B cell (primary cell): ENCODE measurements around the gene TBC1D1. TPM values are rescaled to one million over a fixed set of nuclear protein-coding genes. Genes with fewer than 3 reads are reported as not detected.

Experiments
- ATAC-seq: fragments of 200-7000 bp; cut with Tn5 transposase; one replicate; pipeline ENCODE4 v1.10.0; 2021; ENCODE audit warnings: low read depth, mild to moderate bottlenecking, moderate number of reproducible peaks, moderate library complexity
- CTCF ChIA-PET: fragments of 350-600 bp; sonication (Branson Sonifier 250); formaldehyde crosslinking; loops from one replicate; lab custom pipeline; 2021; ENCODE audit warnings: antibody characterized with exemption, inconsistent platforms; lab: Charles Lee
- POLR2A ChIA-PET: fragments of 350-600 bp; sonication (Branson Sonifier 250); formaldehyde crosslinking; loops from one replicate; lab custom pipeline; 2021; ENCODE audit warnings: antibody characterized with exemption; lab: Charles Lee
- DNase-seq: peaks from one replicate; pipeline ENCODE4 v3.0.0; 2013
- H2AFZ ChIP-seq: 2 replicates; pipeline ENCODE4 v1.6.1; 2012; ENCODE audit warnings: mild to moderate bottlenecking, low read depth, low read length; ENCODE audit not compliant: insufficient read depth, poor library complexity, severe bottlenecking
- H3K27ac ChIP-seq, 2 donors: 1 replicate in 1 of 2; 2 replicates in 1 of 2; pipeline ENCODE4 v1.5.1; 2012 to 2013; ENCODE audit warnings: low read length in 2 of 2, mild to moderate bottlenecking in 2 of 2, moderate library complexity in 1 of 2
- H3K27me3 ChIP-seq, 4 experiments: fragments of 200-600 bp in 1 of 4; sonication (generic) in 1 of 4; replicated peaks in 1 of 4; 1 replicate in 2 of 4; 2 replicates in 2 of 4; pipeline versions ENCODE4 v1.6.1 to v1.7.0; 2013 to 2016; ENCODE audit warnings: low read length in 3 of 4, mild to moderate bottlenecking in 2 of 4, mixed read lengths in 1 of 4, moderate library complexity in 1 of 4; ENCODE audit not compliant: insufficient read depth in 4 of 4, control insufficient read depth in 3 of 4; ENCODE audit errors: control extremely low read depth in 1 of 4
- H3K36me3 ChIP-seq, 2 experiments: replicated peaks in 1 of 2; 1 replicate in 1 of 2; 2 replicates in 1 of 2; pipeline versions ENCODE4 v1.6.1 to v1.7.1; 2013; ENCODE audit warnings: low read length in 1 of 2; ENCODE audit not compliant: insufficient read depth in 2 of 2, control insufficient read depth in 1 of 2; ENCODE audit errors: control extremely low read depth in 1 of 2, extremely low read depth in 1 of 2
- H3K4me1 ChIP-seq, 2 donors: fragments of 200-600 bp in 1 of 2; sonication (generic) in 1 of 2; 1 replicate in 1 of 2; 2 replicates in 1 of 2; pipeline versions ENCODE4 v1.5.1 to v1.6.1; 2013 to 2017; ENCODE audit warnings: low read length in 2 of 2; ENCODE audit not compliant: control insufficient read depth in 2 of 2, insufficient read depth in 2 of 2
- H3K4me2 ChIP-seq: replicated peaks from 2 replicates; pipeline ENCODE3; 2012; ENCODE audit warnings: mild to moderate bottlenecking, low read depth, low read length; ENCODE audit not compliant: poor library complexity, severe bottlenecking
- H3K4me3 ChIP-seq, 5 experiments: fragments of 200-600 bp in 1 of 5; sonication (generic) in 1 of 5; 1 replicate in 3 of 5; 2 replicates in 2 of 5; pipeline versions ENCODE4 v1.5.1 to v1.7.0; 2011 to 2016; ENCODE audit warnings: low read length in 4 of 5, mild to moderate bottlenecking in 4 of 5, low read depth in 2 of 5, control low read depth in 1 of 5, moderate library complexity in 1 of 5; ENCODE audit not compliant: insufficient read depth in 1 of 5; ENCODE audit errors: control extremely low read depth in 1 of 5, extremely low read depth in 1 of 5
- H3K79me2 ChIP-seq: fragments of 200-600 bp; sonication (generic); one replicate; pipeline ENCODE4 v1.6.0; 2016; ENCODE audit warnings: low read length; ENCODE audit not compliant: control insufficient read depth, insufficient read depth
- H3K9ac ChIP-seq: fragments of 200-600 bp; sonication (generic); 2 replicates; pipeline ENCODE4 v1.6.1; 2017; ENCODE audit warnings: mild to moderate bottlenecking, low read length, moderate library complexity
- H3K9me3 ChIP-seq, 3 donors: one replicate each; pipeline versions ENCODE4 v1.6.1 to v1.7.1; 2013; ENCODE audit warnings: low read length in 2 of 3; ENCODE audit not compliant: control insufficient read depth in 2 of 3, insufficient read depth in 1 of 3; ENCODE audit errors: control extremely low read depth in 1 of 3
- H4K20me1 ChIP-seq: 2 replicates; pipeline ENCODE4 v1.6.0; 2012; ENCODE audit warnings: mild to moderate bottlenecking, low read length; ENCODE audit not compliant: insufficient read depth, control insufficient read depth, poor library complexity, severe bottlenecking
- H3K27ac Mint-ChIP-seq: one replicate; pipeline ENCODE4 v1.8.0; 2021; ENCODE audit warnings: mixed read lengths
- H3K27me3 Mint-ChIP-seq: one replicate; pipeline ENCODE4 v1.8.0; 2021; ENCODE audit warnings: mixed read lengths
- H3K4me1 Mint-ChIP-seq: one replicate; pipeline ENCODE4 v1.8.0; 2021; ENCODE audit warnings: mixed read lengths
- H3K4me3 Mint-ChIP-seq: one replicate; pipeline ENCODE4 v1.8.0; 2021; ENCODE audit warnings: mixed read lengths
- H3K9me3 Mint-ChIP-seq: one replicate; pipeline ENCODE4 v1.8.0; 2022; ENCODE audit warnings: mixed read lengths; ENCODE audit not compliant: insufficient read depth
- EZH2 ChIP-seq: IDR thresholded peaks from 2 replicates; pipeline ENCODE4 v1.6.1; 2012; ENCODE audit warnings: borderline replicate concordance, low read depth, mild to moderate bottlenecking, moderate library complexity, low read length; ENCODE audit not compliant: insufficient read depth, poor library complexity, severe bottlenecking
- WGBS: methylation state at CpG from one replicate; pipeline ENCODE4 v1.1.5; 2013; ENCODE audit warnings: missing lambda C conversion rate; ENCODE audit not compliant: insufficient coverage; 5-methylcytosine and 5-hydroxymethylcytosine counted together
- intact Hi-C: fragments of 100-400 bp; cut with micrococcal nuclease; formaldehyde crosslinking; loops from one replicate; pipeline ENCODE4 v1.10.0; 2022
- polyA plus RNA-seq: library from polyadenylated mRNA; depleted of rRNA; stranded (reverse); fragments of >200 nt; gene quantifications from 2 replicates; pipeline ENCODE4 v1.2.3, GENCODE V29; 2012
- total RNA-seq, 2 donors: library from RNA; stranded (reverse); fragments of 120-200 nt in 1 of 2; gene quantifications; 1 replicate in 1 of 2; 2 replicates in 1 of 2; pipeline versions ENCODE4 v1.2.3 to v1.2.4, GENCODE V29; 2013 to 2022
- TF ChIP-seq, protein P1 (sequence below): fragments of 200-600 bp; IDR thresholded peaks from one replicate; pipeline ENCODE4 v1.8.0; 2022; ENCODE audit warnings: antibody characterized with exemption, mild to moderate bottlenecking

Gene TBC1D1
- total and polyA plus RNA-seq, 2 donors (not counting 1 experiment from before 2014, with no cell fraction given): 88.2 to 98.7 TPM

DNA sequence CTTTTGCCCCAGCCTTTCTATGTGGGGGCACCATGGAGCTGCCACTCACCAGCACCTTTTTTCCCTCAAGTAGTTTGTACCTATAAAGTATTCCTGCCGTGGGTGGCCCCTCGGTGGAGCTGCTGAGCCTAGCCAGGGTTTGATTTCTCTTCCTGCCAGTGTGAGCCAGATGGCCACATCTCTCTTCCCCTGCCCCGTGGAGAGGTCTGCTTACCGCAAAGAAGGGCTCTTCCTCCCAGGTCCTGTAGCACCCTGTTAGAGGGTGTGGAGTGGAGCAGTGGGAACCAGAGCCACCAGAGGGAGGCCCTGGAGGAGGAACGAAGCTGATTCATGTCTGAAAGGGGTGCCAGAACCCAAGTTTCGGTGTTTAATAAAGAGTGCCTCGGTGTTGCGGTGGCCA lies 164.7 kb downstream of the TBC1D1 start:
- Mint-ChIP-seq H3K9me3 (no peaks in the 10 kb centered on the region), H3K4me3 (no peak overlapping the region), H3K27ac (no peak overlapping the region), H3K27me3 (no peaks in the 10 kb centered on the region), H3K4me1 (peaks cover 3% of the 10 kb centered on the region)
- intact Hi-C loops: no loop called here
- Histone ChIP-seq H4K20me1 (no peaks in the 10 kb centered on the region), H2AFZ (no peak overlapping the region), H3K9ac (no peak overlapping the region), H3K79me2 (peaks cover 2% of the 10 kb centered on the region), H3K27ac (no peak overlapping the region), H3K4me2 (no peak overlapping the region), H3K4me1 (peaks cover 0 to 3% of the 10 kb centered on the region in 2 donors), H3K36me3 (peaks cover 6 to 78% of the 10 kb centered on the region in 2 experiments), H3K4me3 (no peak overlapping the region), H3K27me3 (no peaks in the 10 kb centered on the region), H3K9me3 (no peaks in the 10 kb centered on the region)
- CTCF ChIA-PET: interaction anchor here (1.3 kb wide), 1 partner anchor 620 kb away, joined by 3 read pairs; no protein-coding TSS in a partner anchor
- no peak for TF ChIP-seq EZH2
- TF ChIP-seq, protein P1, sequence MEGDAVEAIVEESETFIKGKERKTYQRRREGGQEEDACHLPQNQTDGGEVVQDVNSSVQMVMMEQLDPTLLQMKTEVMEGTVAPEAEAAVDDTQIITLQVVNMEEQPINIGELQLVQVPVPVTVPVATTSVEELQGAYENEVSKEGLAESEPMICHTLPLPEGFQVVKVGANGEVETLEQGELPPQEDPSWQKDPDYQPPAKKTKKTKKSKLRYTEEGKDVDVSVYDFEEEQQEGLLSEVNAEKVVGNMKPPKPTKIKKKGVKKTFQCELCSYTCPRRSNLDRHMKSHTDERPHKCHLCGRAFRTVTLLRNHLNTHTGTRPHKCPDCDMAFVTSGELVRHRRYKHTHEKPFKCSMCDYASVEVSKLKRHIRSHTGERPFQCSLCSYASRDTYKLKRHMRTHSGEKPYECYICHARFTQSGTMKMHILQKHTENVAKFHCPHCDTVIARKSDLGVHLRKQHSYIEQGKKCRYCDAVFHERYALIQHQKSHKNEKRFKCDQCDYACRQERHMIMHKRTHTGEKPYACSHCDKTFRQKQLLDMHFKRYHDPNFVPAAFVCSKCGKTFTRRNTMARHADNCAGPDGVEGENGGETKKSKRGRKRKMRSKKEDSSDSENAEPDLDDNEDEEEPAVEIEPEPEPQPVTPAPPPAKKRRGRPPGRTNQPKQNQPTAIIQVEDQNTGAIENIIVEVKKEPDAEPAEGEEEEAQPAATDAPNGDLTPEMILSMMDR: no peak
- no peak for ATAC-seq
- DNase-seq: no peak
- WGBS: 72% methylated on average over 6 of the region's 8 CpGs
- POLR2A ChIA-PET: no interaction called here

DNA sequence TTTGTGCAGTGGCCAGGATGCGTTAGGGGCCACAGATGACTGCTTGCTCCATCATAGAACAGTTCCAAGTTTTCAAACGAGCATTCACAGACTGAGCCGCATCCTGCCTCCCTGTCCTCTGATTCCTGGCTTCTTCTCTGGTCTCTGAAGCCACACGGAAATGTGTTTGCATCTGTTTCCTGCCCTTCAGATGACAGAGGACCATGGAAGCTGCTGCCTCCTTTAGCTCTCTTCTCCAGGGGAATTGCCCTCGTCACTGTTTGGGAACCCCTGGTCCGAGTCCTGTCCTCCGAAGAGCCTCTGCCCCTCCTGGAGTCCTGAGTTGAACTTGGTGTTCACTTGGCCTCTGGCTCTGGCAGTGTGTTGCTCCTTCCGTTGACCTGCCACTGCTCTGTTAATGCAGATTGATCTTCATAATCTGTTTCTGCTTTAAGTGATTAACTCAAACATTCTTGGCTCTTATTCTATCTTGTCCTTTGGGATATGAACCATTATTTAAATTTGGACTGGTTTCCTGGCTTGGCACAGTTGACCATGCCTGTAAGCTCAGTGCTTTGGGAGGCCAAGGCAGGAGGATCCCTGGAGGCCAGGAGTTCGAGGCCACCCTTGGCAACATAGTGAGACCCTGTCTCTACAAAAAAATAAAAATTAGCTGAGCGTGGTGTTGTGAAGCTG lies 165.3 kb downstream of the TBC1D1 start:
- POLR2A ChIA-PET: no interaction called here
- Histone ChIP-seq H3K79me2 (peaks cover 2% of the 10 kb centered on the region), H3K27ac (no peak overlapping the region), H3K36me3 (peaks cover 8 to 75% of the 10 kb centered on the region in 2 experiments), H3K4me1 (peaks cover 0 to 3% of the 10 kb centered on the region in 2 donors), H3K4me3 (no peak overlapping the region), H3K9me3 (no peaks in the 10 kb centered on the region), H2AFZ (no peak overlapping the region), H3K4me2 (no peak overlapping the region), H4K20me1 (no peaks in the 10 kb centered on the region), H3K9ac (no peak overlapping the region), H3K27me3 (no peaks in the 10 kb centered on the region)
- TF ChIP-seq, protein P1: no peak
- no peak for TF ChIP-seq EZH2
- intact Hi-C loops: no loop called here
- 92% methylated on average over 9 of the region's 10 CpGs for WGBS
- H3K27me3 Mint-ChIP-seq: no peaks in the 10 kb centered on the region
- ATAC-seq (no peak), DNase-seq (no peak)
- peaks cover 3% of the 10 kb centered on the region for H3K4me1 Mint-ChIP-seq
- CTCF ChIA-PET: interaction anchor here (1.3 kb wide), 1 partner anchor 619 kb away, joined by 3 read pairs; no protein-coding TSS in a partner anchor
- no peak overlapping the region for H3K4me3 Mint-ChIP-seq
- H3K27ac Mint-ChIP-seq: no peak overlapping the region
- no peaks in the 10 kb centered on the region for H3K9me3 Mint-ChIP-seq
